Memory B cell (primary cell): Measurements from ENCODE around the gene SLC6A19.

Source experiments
- ATAC-seq: fragments of 150-1000 bp; cut with Tn5 transposase; 2 replicates; pipeline ENCODE4 v1.10.0; 2021; ENCODE audit warnings: low read depth, mild to moderate bottlenecking, moderate library complexity
- DNase-seq, 2 donors: peaks; one replicate each; pipeline ENCODE4 v3.0.0; 2022; ENCODE audit warnings: low spot score in 2 of 2
- H3K27ac Mint-ChIP-seq: one replicate; pipeline ENCODE4 v1.8.0; 2022; ENCODE audit warnings: mild to moderate bottlenecking, moderate library complexity, mixed read lengths
- H3K27me3 Mint-ChIP-seq: one replicate; pipeline ENCODE4 v1.8.0; 2022; ENCODE audit warnings: mixed read lengths
- H3K36me3 Mint-ChIP-seq: one replicate; pipeline ENCODE4 v1.8.0; 2022; ENCODE audit warnings: mild to moderate bottlenecking, mixed read lengths
- H3K4me1 Mint-ChIP-seq: one replicate; pipeline ENCODE4 v1.8.0; 2022; ENCODE audit warnings: mixed read lengths
- H3K4me3 Mint-ChIP-seq: one replicate; pipeline ENCODE4 v1.8.0; 2022; ENCODE audit warnings: mild to moderate bottlenecking, moderate library complexity, mixed read lengths
- H3K9me3 Mint-ChIP-seq: one replicate; pipeline ENCODE4 v1.8.0; 2022; ENCODE audit warnings: mixed read lengths

Gene SLC6A19

GRCh38 chr5:1172007-1172581 is 29.3 kb upstream of the SLC6A19 start:
- Mint-ChIP-seq H3K9me3 (no peaks in the 10 kb centered on the region), H3K27me3 (peaks cover 9% of the 10 kb centered on the region), H3K4me3 (no peak overlapping the region)

DNA sequence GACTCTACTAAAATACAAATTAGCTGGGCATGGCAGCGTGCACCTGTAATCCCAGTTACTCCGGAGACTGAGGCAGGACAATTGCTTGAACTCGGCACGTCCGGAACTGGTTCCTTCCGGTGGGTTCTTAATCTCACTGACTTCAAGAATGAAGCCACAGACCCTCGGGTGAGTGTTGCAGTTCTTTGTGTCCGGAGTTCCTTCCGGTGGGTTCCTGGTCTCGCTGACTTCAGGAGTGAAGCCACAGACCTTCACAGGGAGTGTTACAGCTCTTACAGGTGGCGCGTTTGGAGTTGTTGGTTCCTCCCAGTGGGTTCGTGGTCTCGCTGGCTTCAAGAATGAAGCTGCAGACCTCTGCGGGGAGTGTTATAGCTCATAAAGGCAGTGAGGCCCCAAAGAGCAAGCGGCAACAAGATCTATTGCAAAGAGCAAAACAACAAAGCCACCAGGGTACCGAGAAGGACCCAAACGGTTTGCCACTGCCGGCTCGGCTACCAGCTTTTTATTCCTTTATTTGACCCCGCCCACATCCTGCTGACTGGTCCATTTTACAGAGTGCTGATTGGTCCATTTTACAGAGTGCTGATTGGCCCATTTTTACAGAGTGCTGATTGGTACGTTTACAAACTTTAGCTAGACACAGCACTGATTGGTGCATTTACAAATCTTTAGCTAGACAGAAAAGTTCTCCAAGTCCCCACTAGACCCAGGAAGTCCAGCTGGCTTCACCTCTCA is 28.6 kb upstream of the SLC6A19 start:
- no peak overlapping the region for H3K4me3 Mint-ChIP-seq
- ATAC-seq = no peak
- peaks cover 5% of the 10 kb centered on the region for H3K4me1 Mint-ChIP-seq
- no peak for DNase-seq
- H3K9me3 Mint-ChIP-seq = no peaks in the 10 kb centered on the region
- peaks cover 9% of the 10 kb centered on the region for H3K27me3 Mint-ChIP-seq
- no peak overlapping the region for H3K27ac Mint-ChIP-seq
- no peaks in the 10 kb centered on the region for H3K36me3 Mint-ChIP-seq

More at GRCh38 chr5:1172007-1172581, 29.3 kb upstream of the SLC6A19 start:
- H3K4me1 Mint-ChIP-seq = peaks cover 8% of the 10 kb centered on the region
- DNase-seq = no peak
- no peak for ATAC-seq
- no peak overlapping the region for H3K27ac Mint-ChIP-seq
- H3K36me3 Mint-ChIP-seq = no peaks in the 10 kb centered on the region

DNA sequence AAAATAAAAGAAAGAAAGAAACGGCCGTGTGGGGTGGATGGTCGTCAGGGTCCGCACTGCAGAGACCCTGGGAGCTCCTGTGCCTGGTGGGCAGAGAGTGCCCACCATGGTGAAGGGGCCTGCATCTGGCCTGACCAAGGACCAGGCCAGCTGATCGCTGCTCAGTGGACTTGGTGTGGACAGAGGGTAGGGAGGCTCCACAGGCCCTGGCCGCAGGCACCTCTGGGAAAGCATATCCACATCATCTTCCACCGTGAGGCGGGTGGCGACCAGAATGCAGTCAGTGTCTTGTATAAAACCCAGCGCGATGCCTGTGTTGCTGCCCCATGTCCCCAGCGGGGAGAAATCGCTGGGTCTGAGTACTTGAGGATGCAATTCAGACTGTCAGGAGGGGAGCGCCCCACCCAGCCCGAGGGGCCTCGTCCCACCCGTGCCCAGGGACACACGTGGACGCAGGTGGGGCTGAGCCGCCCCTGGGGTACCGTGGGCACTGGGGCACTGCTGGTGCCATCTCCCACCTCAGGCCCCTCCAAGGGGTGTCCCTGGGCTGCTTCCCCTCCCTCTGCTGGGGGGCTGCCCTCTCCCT is 27.8 kb upstream of the SLC6A19 start:
- no peak for DNase-seq
- no peak overlapping the region for H3K4me3 Mint-ChIP-seq
- H3K9me3 Mint-ChIP-seq = no peaks in the 10 kb centered on the region
- no peak for ATAC-seq
- no peaks in the 10 kb centered on the region for H3K36me3 Mint-ChIP-seq
- H3K27me3 Mint-ChIP-seq = peaks cover 7% of the 10 kb centered on the region
- H3K4me1 Mint-ChIP-seq = no peaks in the 10 kb centered on the region
- H3K27ac Mint-ChIP-seq = no peak overlapping the region

- Mint-ChIP-seq H3K4me3 (no peak overlapping the region), H3K36me3 (no peaks in the 10 kb centered on the region), H3K27ac (no peak overlapping the region), H3K9me3 (no peaks in the 10 kb centered on the region), H3K27me3 (peaks cover 9% of the 10 kb centered on the region), H3K4me1 (no peaks in the 10 kb centered on the region)
- peak; percentile 32 for ATAC-seq
- DNase-seq = peak; percentile 42 to 56
Observed at GRCh38 chr5:1174122-1174936, 27.1 kb upstream of the SLC6A19 start.

DNA sequence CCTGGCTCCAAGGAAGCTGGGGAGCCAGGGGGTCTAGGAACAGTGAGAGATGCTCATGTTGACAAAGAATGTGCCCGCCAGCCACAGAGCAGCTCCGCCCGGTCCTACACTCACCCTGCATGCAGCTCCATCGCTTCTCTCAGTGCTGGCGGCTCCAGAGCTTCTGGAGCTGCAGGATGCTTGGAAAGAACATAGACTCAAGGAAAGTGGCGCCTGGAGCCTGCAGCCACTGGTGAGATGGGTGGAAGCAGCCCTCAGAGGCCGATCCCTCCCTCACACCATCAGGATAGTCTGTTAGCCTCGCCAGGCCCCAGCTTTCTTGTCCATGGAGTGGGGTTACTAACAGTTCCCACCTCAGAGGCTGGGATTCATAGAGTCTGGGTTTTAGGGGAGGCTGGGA is 26.4 kb upstream of the SLC6A19 start:
- ATAC-seq = no peak
- no peak overlapping the region for H3K27ac Mint-ChIP-seq
- no peak overlapping the region for H3K4me3 Mint-ChIP-seq
- DNase-seq = no peak
- peaks cover 11% of the 10 kb centered on the region for H3K27me3 Mint-ChIP-seq
- H3K36me3 Mint-ChIP-seq = no peaks in the 10 kb centered on the region
- H3K9me3 Mint-ChIP-seq = no peaks in the 10 kb centered on the region
- no peaks in the 10 kb centered on the region for H3K4me1 Mint-ChIP-seq

DNA sequence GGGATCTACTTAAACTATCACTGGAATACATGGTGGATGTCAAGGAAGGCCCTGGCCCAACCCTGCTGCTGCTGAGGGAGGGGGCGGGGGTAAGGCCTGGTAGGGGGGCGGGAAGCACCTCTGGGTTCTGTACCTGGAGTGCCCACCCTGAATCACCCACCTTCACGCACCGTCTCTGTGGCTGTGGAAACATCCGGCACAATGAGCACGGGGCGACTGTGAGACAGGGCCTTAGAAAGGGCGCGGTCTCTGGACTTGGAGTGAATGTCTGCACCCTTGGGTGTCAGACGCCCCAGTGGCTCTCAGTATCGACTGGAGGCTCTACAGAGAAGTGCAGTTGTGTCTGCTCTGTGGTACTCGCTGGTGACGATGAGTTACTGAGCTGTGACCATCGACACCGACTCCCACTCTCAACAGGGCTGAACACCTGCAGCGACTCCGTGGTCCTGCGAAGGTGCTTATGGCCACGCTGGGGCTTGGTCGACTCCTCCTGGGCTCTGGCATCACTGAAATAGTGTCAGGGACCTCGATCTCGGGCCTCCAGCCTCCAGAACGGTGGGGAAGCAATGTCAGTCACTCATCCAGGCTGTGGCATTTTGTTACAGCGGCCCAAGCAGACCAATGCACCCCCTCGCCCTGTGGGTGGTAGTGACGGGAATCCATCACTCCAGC is 25.5 kb upstream of the SLC6A19 start:
- no peaks in the 10 kb centered on the region for H3K36me3 Mint-ChIP-seq
- H3K4me1 Mint-ChIP-seq = no peaks in the 10 kb centered on the region
- H3K27me3 Mint-ChIP-seq = peaks cover 11% of the 10 kb centered on the region
- H3K27ac Mint-ChIP-seq = no peak overlapping the region
- ATAC-seq (no peak), DNase-seq (no peak)
- H3K4me3 Mint-ChIP-seq = no peak overlapping the region
- H3K9me3 Mint-ChIP-seq = no peaks in the 10 kb centered on the region

- Mint-ChIP-seq H3K27me3 (peaks cover 6% of the 10 kb centered on the region), H3K9me3 (no peaks in the 10 kb centered on the region), H3K4me3 (no peak overlapping the region), H3K4me1 (no peaks in the 10 kb centered on the region), H3K27ac (no peak overlapping the region), H3K36me3 (no peaks in the 10 kb centered on the region)
- ATAC-seq (no peak), DNase-seq (no peak)
Observed at GRCh38 chr5:1176473-1177391, 24.7 kb upstream of the SLC6A19 start.

GRCh38 chr5:1177826-1178528 is 23.4 kb upstream of the SLC6A19 start:
- Mint-ChIP-seq H3K9me3 (no peaks in the 10 kb centered on the region), H3K27ac (no peak overlapping the region), H3K27me3 (peaks cover 6% of the 10 kb centered on the region), H3K36me3 (no peaks in the 10 kb centered on the region), H3K4me3 (no peak overlapping the region), H3K4me1 (no peaks in the 10 kb centered on the region)
- DNase-seq (no peak), ATAC-seq (no peak)

DNA sequence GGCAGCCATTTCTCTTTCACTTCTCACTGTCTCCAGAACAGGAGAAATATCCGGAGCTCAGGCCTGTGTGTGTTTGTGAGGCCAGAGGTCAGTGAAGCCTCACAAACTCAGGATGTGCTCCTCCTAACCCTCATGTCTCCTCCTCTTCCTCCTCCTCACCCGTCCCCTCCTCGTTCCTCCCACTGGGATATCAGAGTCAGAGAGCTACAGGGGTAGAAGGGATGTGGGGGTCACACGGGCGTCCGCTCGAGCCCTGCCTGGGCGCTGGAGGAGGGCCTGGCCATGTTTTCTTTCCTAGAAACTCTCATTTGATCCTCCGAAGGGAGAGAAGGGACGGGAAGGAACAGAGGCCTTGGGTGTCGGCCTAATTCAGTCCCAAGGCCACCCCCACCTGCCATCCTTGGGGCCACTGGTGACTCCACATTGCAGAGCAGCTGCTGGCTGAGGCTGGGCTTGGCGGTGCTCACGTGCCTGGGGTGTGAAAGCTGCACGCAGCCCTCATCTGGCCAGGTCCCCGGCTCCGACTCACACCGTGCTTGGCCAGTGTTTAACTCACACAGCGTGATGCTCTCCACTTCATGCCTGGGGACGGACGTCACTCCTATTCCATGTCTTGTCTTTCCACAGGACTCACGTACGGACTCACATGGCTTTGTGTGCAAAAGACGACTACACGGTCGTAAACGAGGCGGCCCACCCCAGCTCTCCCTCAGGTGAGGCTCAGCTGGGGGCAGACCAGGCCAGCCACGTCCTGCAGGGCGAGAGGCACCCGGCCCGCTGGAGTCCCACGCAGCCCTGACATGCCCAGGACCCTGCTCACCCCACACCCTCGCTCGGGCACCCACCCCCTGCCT is 22.6 kb upstream of the SLC6A19 start:
- ATAC-seq (no peak), DNase-seq (no peak)
- H3K4me3 Mint-ChIP-seq = no peak overlapping the region
- H3K27me3 Mint-ChIP-seq = peaks cover 5% of the 10 kb centered on the region
- no peak overlapping the region for H3K27ac Mint-ChIP-seq
- H3K9me3 Mint-ChIP-seq = no peaks in the 10 kb centered on the region
- no peaks in the 10 kb centered on the region for H3K36me3 Mint-ChIP-seq
- no peaks in the 10 kb centered on the region for H3K4me1 Mint-ChIP-seq

- no peak for DNase-seq
- no peaks in the 10 kb centered on the region for H3K9me3 Mint-ChIP-seq
- H3K27ac Mint-ChIP-seq = no peak overlapping the region
- no peak for ATAC-seq
- H3K4me1 Mint-ChIP-seq = no peaks in the 10 kb centered on the region
- H3K4me3 Mint-ChIP-seq = no peak overlapping the region
- no peaks in the 10 kb centered on the region for H3K36me3 Mint-ChIP-seq
- peaks cover 5% of the 10 kb centered on the region for H3K27me3 Mint-ChIP-seq
Observed at GRCh38 chr5:1179383-1179715, 22.0 kb upstream of the SLC6A19 start.

GRCh38 chr5:1180096-1180495 is 21.3 kb upstream of the SLC6A19 start:
- H3K4me1 Mint-ChIP-seq = no peaks in the 10 kb centered on the region
- H3K4me3 Mint-ChIP-seq = no peak overlapping the region
- no peaks in the 10 kb centered on the region for H3K36me3 Mint-ChIP-seq
- H3K27me3 Mint-ChIP-seq = peaks cover 5% of the 10 kb centered on the region
- H3K9me3 Mint-ChIP-seq = no peaks in the 10 kb centered on the region
- ATAC-seq = no peak
- no peak for DNase-seq
- no peak overlapping the region for H3K27ac Mint-ChIP-seq

- ATAC-seq (no peak), DNase-seq (no peak)
- H3K27me3 Mint-ChIP-seq = peaks cover 5% of the 10 kb centered on the region
- no peaks in the 10 kb centered on the region for H3K36me3 Mint-ChIP-seq
- no peaks in the 10 kb centered on the region for H3K4me1 Mint-ChIP-seq
- H3K9me3 Mint-ChIP-seq = no peaks in the 10 kb centered on the region
- H3K27ac Mint-ChIP-seq = no peak overlapping the region
- H3K4me3 Mint-ChIP-seq = no peak overlapping the region
Observed at GRCh38 chr5:1180841-1181271, 20.5 kb upstream of the SLC6A19 start.
